K562 (cell line): ENCODE measurements around the gene FREM1. TPM values are rescaled to one million over a fixed set of nuclear protein-coding genes. Genes with fewer than 3 reads are reported as not detected.

ENCODE experiments used
- ATAC-seq: fragments of 200-7000 bp; cut with Tn5 transposase; 3 replicates; pipeline ENCODE4 v1.9.1; 2020; ENCODE audit warnings: moderate library complexity
- BruUV-seq: library from RNA; stranded (reverse); fragments of 400-500 nt; replicated peaks from 2 replicates; lab custom pipeline; 2021; lab: Mats Ljungman, UMichigan
- CTCF ChIA-PET: fragments of 300-600 bp; formaldehyde crosslinking; extraction: SDS; loops from one replicate; lab custom pipeline; 2021; ENCODE audit warnings: low intra/inter-chr PET ratio; lab: Yijun Ruan, JAX
- POLR2A ChIA-PET: fragments of 300-600, 350-650 bp; sonication (Branson Sonifier 250); formaldehyde crosslinking; extraction: SDS; loops from one replicate; lab custom pipeline; 2021; ENCODE audit warnings: antibody characterized with exemption, inconsistent platforms; lab: Yijun Ruan, JAX
- DNase-seq, 4 experiments: peaks; one replicate each; pipeline versions ENCODE4 v3.0.0 to v3.0.0-alpha.2; 2011 to 2018; ENCODE audit warnings: low spot score in 3 of 4, mixed read lengths in 3 of 4; ENCODE audit errors: extremely low read depth in 1 of 4
- FAIRE-seq: peaks from 2 replicates; lab custom pipeline; 2011; peaks lifted over from hg19 to GRCh38; lab: Jason Lieb, UNC
- H2AFZ ChIP-seq: 2 replicates; pipeline ENCODE4 v1.6.0; 2011; ENCODE audit warnings: low read depth, low read length, control low read depth, inconsistent platforms
- H3K27ac ChIP-seq: fragments of 200-600 bp; 3 replicates; pipeline ENCODE4 v1.8.0; 2011; ENCODE audit warnings: low read depth, mild to moderate bottlenecking, control low read depth, inconsistent platforms, low read length, moderate library complexity, mixed read lengths; ENCODE audit errors: extremely low read depth
- H3K27me3 ChIP-seq, 2 experiments: fragments of 300-600 bp in 1 of 2; 2 replicates in 1 of 2; 3 replicates in 1 of 2; pipeline versions ENCODE4 v1.6.0 to v1.8.0; 2011; ENCODE audit warnings: inconsistent platforms in 2 of 2, low read length in 2 of 2, mild to moderate bottlenecking in 1 of 2, mixed read lengths in 1 of 2, moderate library complexity in 1 of 2; ENCODE audit not compliant: control insufficient read depth in 2 of 2, insufficient read depth in 2 of 2
- H3K36me3 ChIP-seq: fragments of 300-600 bp; 3 replicates; pipeline ENCODE4 v1.8.0; 2011; ENCODE audit warnings: mild to moderate bottlenecking, low read length, inconsistent platforms; ENCODE audit not compliant: control insufficient read depth, insufficient read depth
- H3K4me1 ChIP-seq, 2 experiments: fragments of 200-600 bp in 1 of 2; replicated peaks in 1 of 2; 2 replicates in 1 of 2; 3 replicates in 1 of 2; pipeline versions ENCODE4 v1.5.1 to v1.8.0; 2011; ENCODE audit warnings: inconsistent platforms in 2 of 2, low read length in 2 of 2, mild to moderate bottlenecking in 1 of 2, mixed read lengths in 1 of 2, moderate library complexity in 1 of 2; ENCODE audit not compliant: control insufficient read depth in 2 of 2, insufficient read depth in 2 of 2
- H3K4me2 ChIP-seq: 2 replicates; pipeline ENCODE4 v1.6.1; 2011; ENCODE audit warnings: low read length, control low read depth, inconsistent platforms, mixed read lengths; ENCODE audit not compliant: insufficient read depth
- H3K4me3 ChIP-seq: fragments of 200-600 bp; sonication (generic), shearing (Covaris generic); 2 replicates; pipeline ENCODE4 v1.5.1; 2016; ENCODE audit warnings: control low read depth, inconsistent platforms
- H3K79me2 ChIP-seq: fragments of 200-600 bp; 3 replicates; pipeline ENCODE4 v1.8.0; 2011; ENCODE audit warnings: low read length, inconsistent platforms; ENCODE audit not compliant: control insufficient read depth, insufficient read depth
- H3K9ac ChIP-seq, 2 experiments: 2 replicates each; pipeline versions ENCODE4 v1.6.0 to v1.6.1; 2011; ENCODE audit warnings: low read depth in 2 of 2, low read length in 2 of 2, control low read depth in 1 of 2, inconsistent platforms in 1 of 2, mild to moderate bottlenecking in 1 of 2, mixed read lengths in 1 of 2; ENCODE audit not compliant: insufficient read depth in 1 of 2
- H3K9me1 ChIP-seq: one replicate; pipeline ENCODE4 v1.6.0; 2011; ENCODE audit warnings: inconsistent platforms, mild to moderate bottlenecking, low read length, moderate library complexity; ENCODE audit not compliant: control insufficient read depth, insufficient read depth
- H3K9me3 ChIP-seq: replicated peaks from 2 replicates; pipeline ENCODE4 v1.5.1; 2011; ENCODE audit warnings: low read depth, low read length, inconsistent platforms; ENCODE audit not compliant: control insufficient read depth, insufficient read depth
- H4K20me1 ChIP-seq: replicated peaks from 2 replicates; pipeline ENCODE4 v1.6.1; 2011; ENCODE audit warnings: low read length, inconsistent platforms, mixed read lengths; ENCODE audit not compliant: control insufficient read depth, insufficient read depth
- BRD4 ChIP-seq: fragments of 200-600 bp; sonication (generic); IDR thresholded peaks from 2 replicates; pipeline ENCODE4 v1.6.1; 2017; ENCODE audit warnings: inconsistent platforms
- CHD1 ChIP-seq: fragments of 200-600 bp; sonication (generic); IDR thresholded peaks from one replicate; pipeline ENCODE4 v1.6.1; 2012; ENCODE audit warnings: mild to moderate bottlenecking, moderate library complexity, low read length, inconsistent platforms
- FOXK2 ChIP-seq, 2 experiments: fragments of 450-650 bp; IDR thresholded peaks in 1 of 2; conservative IDR thresholded peaks in 1 of 2; 2 replicates each; pipeline ENCODE4 v1.6.1; 2016; ENCODE audit warnings: low read depth in 2 of 2, mild to moderate bottlenecking in 1 of 2
- FOXO4 ChIP-seq: fragments of 450-650 bp; formaldehyde crosslinking; IDR thresholded peaks from 2 replicates; pipeline ENCODE4 v1.4.0; 2020; ENCODE audit warnings: mild to moderate bottlenecking, moderate library complexity
- GTF2E2 ChIP-seq: fragments of 200-800 bp; sonication (Bioruptor generic); IDR thresholded peaks from 2 replicates; pipeline ENCODE4 v1.6.1; 2016; ENCODE audit warnings: missing genetic modification characterization, missing compliant biosample characterization
- MTA1 ChIP-seq: fragments of 450-650 bp; IDR thresholded peaks from 2 replicates; pipeline ENCODE4 v1.6.1; 2017; ENCODE audit warnings: borderline replicate concordance
- NCOR1 ChIP-seq: fragments of 450-650 bp; IDR thresholded peaks from 2 replicates; pipeline ENCODE4 v1.6.1; 2016; ENCODE audit warnings: mild to moderate bottlenecking, moderate library complexity
- NR2C1 ChIP-seq, 2 experiments: fragments of 450-650 bp; IDR thresholded peaks; 2 replicates each; pipeline ENCODE4 v1.6.1; 2017; ENCODE audit warnings: mild to moderate bottlenecking in 2 of 2, antibody characterized with exemption in 1 of 2, inconsistent platforms in 1 of 2, missing compliant biosample characterization in 1 of 2, missing genetic modification characterization in 1 of 2
- PHF21A ChIP-seq: fragments of 450-650 bp; IDR thresholded peaks from 2 replicates; pipeline ENCODE4 v1.6.1; 2017; ENCODE audit warnings: low read depth, borderline replicate concordance
- POLR3A ChIP-seq: IDR thresholded peaks from 2 replicates; pipeline ENCODE4 v1.6.1; 2011; ENCODE audit warnings: borderline replicate concordance, mild to moderate bottlenecking, moderate library complexity; ENCODE audit not compliant: insufficient read length, insufficient read depth; ENCODE audit errors: extremely low read depth
- SLC30A9 ChIP-seq: fragments of 250-450 bp; sonication (Bioruptor Pico); IDR thresholded peaks from 2 replicates; pipeline ENCODE4 v1.8.0; 2022; ENCODE audit warnings: mild to moderate bottlenecking, moderate library complexity
- SMAD2 ChIP-seq: fragments of 150-350 bp; IDR thresholded peaks from 2 replicates; pipeline ENCODE4 v1.6.1; 2014; ENCODE audit warnings: low read depth, mild to moderate bottlenecking, low read length
- TEAD4 ChIP-seq, 2 experiments: sonication (generic) in 1 of 2; formaldehyde crosslinking in 1 of 2; IDR thresholded peaks; 2 replicates each; pipeline versions ENCODE4 v1.6.1 to v1.8.0; 2012 to 2022; ENCODE audit warnings: borderline replicate concordance in 1 of 2, inconsistent platforms in 1 of 2, low read length in 1 of 2, mild to moderate bottlenecking in 1 of 2, missing genetic modification reagents in 1 of 2
- TGIF2 ChIP-seq: sonication (generic); formaldehyde crosslinking; IDR thresholded peaks from 2 replicates; pipeline ENCODE4 v1.8.1; 2022; ENCODE audit warnings: mild to moderate bottlenecking, missing genetic modification reagents, moderate library complexity
- ZFPM2 ChIP-seq: fragments of 250-450 bp; sonication (Bioruptor Pico); IDR thresholded peaks from 2 replicates; pipeline ENCODE4 v1.5.1; 2022; ENCODE audit warnings: mild to moderate bottlenecking
- WGBS: fragments of 100-300 bp; shearing (Covaris generic); methylation state at CpG from one replicate; pipeline ENCODE4 v1.1.6; 2016; ENCODE audit warnings: low coverage, mixed read lengths; ENCODE audit not compliant: insufficient coverage; ENCODE audit errors: missing lambda C conversion rate; 5-methylcytosine and 5-hydroxymethylcytosine counted together
- in situ Hi-C: fragments of 300-500 bp; cut with MboI; formaldehyde crosslinking; loops from 4 replicates; pipeline ENCODE4 v1.15.0; 2018; ENCODE audit warnings: inconsistent platforms, mixed read lengths
- intact Hi-C: fragments of 100-400 bp; cut with micrococcal nuclease; formaldehyde crosslinking; loops from 2 replicates; pipeline ENCODE4 v1.14.2; 2022
- polyA plus RNA-seq, 8 experiments: library from polyadenylated mRNA; depleted of rRNA in 4 of 8; stranded (reverse) in 5 of 8; unstranded in 3 of 8; fragments of >200 nt; fragmentation: Nextera tagmentation in 2 of 8; fragmentation: Illumina TruSeq in 1 of 8; extraction: Ambion mirVana in 2 of 8; extraction: Trizol in 1 of 8; gene quantifications; 2 replicates each; pipeline versions ENCODE4 v1.2.1 to v1.2.3, GENCODE V29; 2011 to 2014; ENCODE audit warnings: inconsistent platforms in 1 of 8, missing spikeins in 1 of 8
- total RNA-seq, 7 experiments: library from RNA; depleted of rRNA in 6 of 7; stranded (reverse); fragments of >200 nt in 6 of 7; fragmentation: Illumina TruSeq in 2 of 7; extraction: Trizol in 2 of 7; gene quantifications; 2 replicates each; pipeline versions ENCODE4 v1.2.1 to v1.2.3, GENCODE V29; 2011 to 2021; ENCODE audit warnings: low replicate concordance in 1 of 7

FREM1 gene
- total and polyA plus RNA-seq, 9 of the 15 experiments (the other 6 are each of a cell fraction or from before 2014, with no cell fraction given): 0.03 to 0.24 (median 0.13) TPM; not detected in 2

DNA sequence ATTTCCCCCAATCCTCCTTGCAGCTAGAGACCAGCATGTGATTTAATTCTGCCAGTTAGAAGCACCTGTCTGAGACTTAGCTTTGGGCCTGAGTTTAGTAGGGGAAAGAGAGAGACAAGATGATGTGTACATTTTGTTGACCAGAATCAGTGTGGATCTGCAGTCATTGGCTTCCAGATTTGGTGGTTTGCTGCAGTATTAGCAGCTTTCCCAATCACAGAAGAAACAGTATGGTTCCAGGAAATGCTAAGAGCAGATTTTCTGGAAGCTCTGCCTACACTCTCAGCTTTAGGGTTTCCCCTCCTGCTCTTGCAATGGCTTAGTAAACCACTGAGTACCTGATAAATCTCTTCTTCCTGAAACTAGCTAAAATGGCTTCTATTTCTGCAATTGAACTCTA lies 48.8 kb upstream of the FREM1 start (continued):
- no peak for TF ChIP-seq POLR3A

GRCh38 chr9:14957109-14957508 lies 46.9 kb upstream of the FREM1 start:
- FAIRE-seq (no peak), DNase-seq (no peak), ATAC-seq (no peak)
- H3K36me3 ChIP-seq: no peaks in the 10 kb centered on the region
- H3K27me3 ChIP-seq: no peaks in the 10 kb centered on the region
- in situ Hi-C loops (no loop called here), intact Hi-C loops (no loop called here)
- no peaks in the 10 kb centered on the region for H3K9me1 ChIP-seq
- H3K27ac ChIP-seq: no peak overlapping the region
- no peak overlapping the region for H3K9ac ChIP-seq
- BruUV-seq: no TSS peak
- H3K4me3 ChIP-seq: no peak overlapping the region
- no peaks in the 10 kb centered on the region for H3K79me2 ChIP-seq
- ChIA-PET POLR2A (interaction anchor here (0.6 kb wide), 1 partner anchor 53 kb away, joined by 3 read pairs; no protein-coding TSS in a partner anchor), CTCF (no interaction called here)
- no peaks in the 10 kb centered on the region for H4K20me1 ChIP-seq
- H2AFZ ChIP-seq: no peak overlapping the region
- H3K4me1 ChIP-seq: no peaks in the 10 kb centered on the region; a peak in 2 of 5 replicates
- WGBS: 17% methylated on average over 2 of the region's 2 CpGs
- H3K9me3 ChIP-seq: no peaks in the 10 kb centered on the region
- no peak overlapping the region for H3K4me2 ChIP-seq
- TF ChIP-seq ZFPM2 (no peak), SMAD2 (no peak), NR2C1 (IDR thresholded peaks at IDR 0.05) (no peak), NR2C1 (tag; IDR thresholded peaks at IDR 0.05) (no peak), FOXK2 (conservative IDR thresholded peaks at IDR 0.05 in 1 of 2, IDR thresholded peaks at IDR 0.05 in 1 of 2; ENCODE audit: low read depth in 2 of 2) (no peak), BRD4 (no peak), SLC30A9 (no peak), GTF2E2 (tag) (no peak), TGIF2 (CRISPR knock-in tag) (no peak), FOXO4 (CRISPR knock-in tag) (no peak), TEAD4 (IDR thresholded peaks at IDR 0.05; ENCODE audit: low read length) (no peak), TEAD4 (CRISPR knock-in tag; IDR thresholded peaks at IDR 0.05; ENCODE audit: borderline replicate concordance) (no peak), CHD1 (no peak), MTA1 (no peak), PHF21A (no peak), NCOR1 (no peak)
